Measurements from ENCODE around the gene EIPR1. TPM values are rescaled to one million over a fixed set of nuclear protein-coding genes. Genes with fewer than 3 reads are reported as not detected.

EIPR1 gene
- total RNA-seq, 2 donors from 2014 or later = 13.5 TPM

DNA sequence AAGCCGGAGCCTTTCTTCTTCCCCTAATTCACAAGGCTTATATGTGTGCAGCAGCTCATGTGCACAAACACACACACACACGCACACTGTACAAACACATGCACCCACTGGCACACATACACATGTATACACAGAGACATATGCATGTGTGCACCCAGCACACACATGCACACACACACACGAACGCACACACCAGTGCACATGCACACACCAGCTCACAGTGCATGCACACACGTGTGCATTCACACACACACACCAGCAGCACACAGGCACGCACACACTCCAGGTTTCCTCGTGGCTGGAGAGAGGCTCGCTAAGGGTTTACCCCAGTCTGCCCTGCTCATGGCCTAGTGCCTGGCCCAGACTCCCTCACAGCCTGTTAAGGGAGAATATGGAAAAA, 234.0 kb downstream of the EIPR1 start:
- intact Hi-C loops (cut with DNase I) = no loop called here
- no peak for ATAC-seq
- DNase-seq = no peak
- Histone ChIP-seq H3K27ac (no peak overlapping the region), H3K4me3 (no peak overlapping the region), H3K4me1 (peaks cover 14% of the 10 kb centered on the region), H3K9me3 (no peaks in the 10 kb centered on the region), H3K27me3 (no peaks in the 10 kb centered on the region), H3K36me3 (replicated peaks in 1 of 2; ENCODE audit: insufficient read depth in 1 of 2, low read depth in 2 of 2) (no peaks in the 10 kb centered on the region)
- TF ChIP-seq POLR2A (IDR thresholded peaks at IDR 0.05) (no peak), CTCF (IDR thresholded peaks at IDR 0.05) (no peak)
- WGBS, 2 donors = 52 to 71% methylated on average over 5 to 8 of the region's 8 CpGs

GRCh38 chr2:3142961-3143571, 234.6 kb downstream of the EIPR1 start:
- intact Hi-C loops (cut with DNase I) = no loop called here
- Histone ChIP-seq H3K4me3 (no peak overlapping the region), H3K9me3 (no peaks in the 10 kb centered on the region), H3K4me1 (peaks cover 14% of the 10 kb centered on the region), H3K36me3 (replicated peaks in 1 of 2; ENCODE audit: insufficient read depth in 1 of 2, low read depth in 2 of 2) (no peaks in the 10 kb centered on the region), H3K27me3 (no peaks in the 10 kb centered on the region), H3K27ac (no peak overlapping the region)
- no peak for TF ChIP-seq CTCF (IDR thresholded peaks at IDR 0.05)
- TF ChIP-seq POLR2A (IDR thresholded peaks at IDR 0.05) = no peak
- peak; percentile 52 to 73 (median 64) for DNase-seq
- 36 to 43% methylated on average over 3 to 18 of the region's 18 CpGs for WGBS, 2 donors
- peak; percentile 56 for ATAC-seq

- TF ChIP-seq POLR2A (IDR thresholded peaks at IDR 0.05) = no peak
- no peak for TF ChIP-seq CTCF (IDR thresholded peaks at IDR 0.05)
- no peaks in the 10 kb centered on the region for H3K36me3 ChIP-seq (replicated peaks in 1 of 2; ENCODE audit: insufficient read depth in 1 of 2, low read depth in 2 of 2)
- no peaks in the 10 kb centered on the region for H3K27me3 ChIP-seq
- no peak for DNase-seq
- H3K4me3 ChIP-seq = no peak overlapping the region
- no peak overlapping the region for H3K27ac ChIP-seq
- intact Hi-C loops (cut with DNase I) = no loop called here
- peaks cover 14% of the 10 kb centered on the region for H3K4me1 ChIP-seq
- H3K9me3 ChIP-seq = no peaks in the 10 kb centered on the region
- WGBS, 2 donors = 89 to 92% methylated on average over 8 of the region's 8 CpGs
- no peak for ATAC-seq
These were observed 235.4 kb downstream of the EIPR1 start for GRCh38 chr2:3142210-3142609.

DNA sequence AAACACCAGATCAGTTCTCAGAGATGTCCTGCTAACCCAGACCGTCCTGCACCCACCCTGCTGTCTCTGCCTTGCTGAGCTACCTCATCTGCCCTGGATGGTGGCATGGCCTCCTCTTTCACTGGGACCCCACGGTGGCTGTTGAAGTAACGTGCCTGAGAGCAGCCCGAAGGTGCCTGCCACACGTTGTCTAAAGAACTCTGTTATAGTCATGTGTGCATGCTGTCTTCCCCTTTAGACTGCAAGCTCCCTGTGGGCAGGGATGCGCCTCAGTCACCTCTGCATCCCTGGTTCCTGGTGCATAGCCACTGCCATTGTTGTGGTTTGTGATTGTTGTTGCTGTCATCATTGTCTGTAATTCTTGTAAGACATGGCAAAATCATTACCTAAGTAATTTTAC, 235.9 kb downstream of the EIPR1 start:
- TF ChIP-seq POLR2A (IDR thresholded peaks at IDR 0.05) (no peak), CTCF (IDR thresholded peaks at IDR 0.05) (no peak)
- H3K27ac ChIP-seq = no peak overlapping the region
- ATAC-seq (no peak), DNase-seq (no peak)
- H3K36me3 ChIP-seq (replicated peaks in 1 of 2; ENCODE audit: insufficient read depth in 1 of 2, low read depth in 2 of 2) = no peaks in the 10 kb centered on the region
- H3K4me3 ChIP-seq = no peak overlapping the region
- no peaks in the 10 kb centered on the region for H3K27me3 ChIP-seq
- intact Hi-C loops (cut with DNase I) = no loop called here
- 94 to 99% methylated on average over 6 of the region's 6 CpGs for WGBS, 2 donors
- peaks cover 14% of the 10 kb centered on the region for H3K4me1 ChIP-seq
- H3K9me3 ChIP-seq = no peaks in the 10 kb centered on the region

DNA sequence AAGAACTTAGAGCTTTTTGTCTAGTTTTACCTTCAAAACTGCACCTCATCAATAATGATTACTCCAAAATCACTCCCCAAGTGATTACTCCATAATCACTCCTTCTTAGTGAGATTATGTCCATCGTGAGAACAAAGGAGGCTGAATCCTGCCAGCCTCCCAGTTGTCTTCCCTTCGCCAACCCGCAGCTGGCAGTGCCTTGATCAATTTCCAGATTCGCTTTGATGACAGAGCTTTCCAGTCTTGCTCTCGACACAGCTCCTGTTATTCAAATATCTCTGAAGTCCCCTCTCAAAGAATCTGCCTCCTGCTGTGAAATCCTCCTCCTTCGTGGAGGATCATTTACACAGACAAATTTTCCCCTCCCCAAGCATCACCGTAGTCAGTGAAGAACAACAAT, 237.7 kb downstream of the EIPR1 start:
- no peak overlapping the region for H3K27ac ChIP-seq
- no peak for DNase-seq
- ATAC-seq = no peak
- TF ChIP-seq CTCF (IDR thresholded peaks at IDR 0.05) (no peak), POLR2A (IDR thresholded peaks at IDR 0.05) (no peak)
- H3K9me3 ChIP-seq = no peaks in the 10 kb centered on the region
- H3K36me3 ChIP-seq (replicated peaks in 1 of 2; ENCODE audit: insufficient read depth in 1 of 2, low read depth in 2 of 2) = no peaks in the 10 kb centered on the region
- H3K4me1 ChIP-seq = peaks cover 14% of the 10 kb centered on the region
- no peak overlapping the region for H3K4me3 ChIP-seq
- intact Hi-C loops (cut with DNase I) = no loop called here
- 70 to 74% methylated on average over 7 of the region's 7 CpGs for WGBS, 2 donors
- H3K27me3 ChIP-seq = no peaks in the 10 kb centered on the region
